GM10266 (cell line): ENCODE measurements around the gene IGHMBP2.

Experiments used
- DNase-seq: peaks from one replicate; pipeline ENCODE4 v3.0.0; 2012; ENCODE audit errors: extremely low spot score
- CTCF ChIP-seq: IDR thresholded peaks from 2 replicates; pipeline ENCODE4 v1.5.1; 2012; ENCODE audit warnings: mild to moderate bottlenecking, low read depth; ENCODE audit not compliant: control insufficient read depth, insufficient read depth; ENCODE audit errors: missing control alignments

Gene IGHMBP2

GRCh38 chr11:68933605-68934320, 30.1 kb downstream of the IGHMBP2 start:
- no peak for TF ChIP-seq CTCF
- DNase-seq, result no peak

GRCh38 chr11:68934321-68934645, 30.6 kb downstream of the IGHMBP2 start:
- DNase-seq, result no peak
- no peak for TF ChIP-seq CTCF

GRCh38 chr11:68934666-68935065, 31.0 kb downstream of the IGHMBP2 start:
- TF ChIP-seq CTCF, result no peak
- no peak for DNase-seq

GRCh38 chr11:68935066-68935465, 31.4 kb downstream of the IGHMBP2 start:
- no peak for DNase-seq
- TF ChIP-seq CTCF, result no peak

GRCh38 chr11:68935516-68936357, 32.0 kb downstream of the IGHMBP2 start:
- no peak for DNase-seq
- TF ChIP-seq CTCF, result no peak

- no peak for DNase-seq
- TF ChIP-seq CTCF, result no peak
Observed at GRCh38 chr11:68936358-68936636, 32.6 kb downstream of the IGHMBP2 start.
